Esophagus muscularis mucosa (tissue), 4 donors: ENCODE measurements around the gene MRPL37. TPM values are rescaled to one million over a fixed set of nuclear protein-coding genes. Genes with fewer than 3 reads are reported as not detected.

Source experiments
- DNase-seq: peaks from one replicate; pipeline ENCODE4 v3.0.0-alpha.2; 2017; ENCODE audit errors: extremely low spot score
- H3K27ac ChIP-seq, 4 donors: fragments of 200-600 bp; sonication (generic); replicated peaks in 1 of 4; 1 replicate in 3 of 4; 2 replicates in 1 of 4; pipeline ENCODE4 v1.5.1; 2016 to 2019; ENCODE audit warnings: mild to moderate bottlenecking in 1 of 4
- H3K27me3 ChIP-seq, 4 donors: fragments of 200-600 bp; sonication (generic); one replicate each; pipeline versions ENCODE4 v1.5.1 to v1.6.0; 2016 to 2019
- H3K36me3 ChIP-seq, 4 donors: fragments of 200-600 bp; sonication (generic); one replicate each; pipeline ENCODE4 v1.5.1; 2016 to 2019
- H3K4me1 ChIP-seq, 4 donors: fragments of 200-600 bp; sonication (generic); one replicate each; pipeline ENCODE4 v1.5.1; 2016 to 2019
- H3K4me3 ChIP-seq, 4 donors: fragments of 200-600 bp; sonication (generic); 1 replicate in 2 of 4; 2 replicates in 2 of 4; pipeline ENCODE4 v1.5.1; 2016 to 2019; ENCODE audit warnings: mild to moderate bottlenecking in 4 of 4, moderate library complexity in 1 of 4
- H3K9me3 ChIP-seq, 4 donors: fragments of 200-600 bp; sonication (generic); 1 replicate in 3 of 4; 2 replicates in 1 of 4; pipeline ENCODE4 v1.5.1; 2016 to 2019
- CTCF ChIP-seq, 3 experiments: fragments of 200-600 bp in 2 of 3; fragments of 450-650 bp in 1 of 3; sonication (generic) in 2 of 3; IDR thresholded peaks; one replicate each; pipeline ENCODE4 v1.5.1; 2017 to 2019; ENCODE audit warnings: antibody characterized with exemption in 3 of 3, mild to moderate bottlenecking in 2 of 3, moderate library complexity in 1 of 3
- EP300 ChIP-seq: sonication (generic); formaldehyde crosslinking; IDR thresholded peaks from one replicate; pipeline ENCODE4 v1.6.1; 2017; ENCODE audit warnings: antibody characterized with exemption
- POLR2A ChIP-seq: fragments of 450-650 bp; IDR thresholded peaks from one replicate; pipeline ENCODE4 v1.6.1; 2017; ENCODE audit warnings: antibody characterized with exemption, moderate library complexity, mild to moderate bottlenecking, low read depth
- POLR2AphosphoS5 ChIP-seq, 2 donors: sonication (generic); formaldehyde crosslinking; IDR thresholded peaks; one replicate each; pipeline ENCODE4 v1.6.1; 2017; ENCODE audit warnings: antibody characterized with exemption in 2 of 2
- WGBS: methylation state at CpG from one replicate; pipeline ENCODE4 v1.1.5; 2018; 5-methylcytosine and 5-hydroxymethylcytosine counted together
- intact Hi-C: fragments of 100-400 bp; cut with DNase I; formaldehyde crosslinking; loops from one replicate; pipeline ENCODE4 v1.15.1; 2023
- total RNA-seq, 4 donors: library from RNA; depleted of rRNA; stranded (reverse); fragments of >200 nt; gene quantifications; one replicate each; pipeline versions ENCODE4 v1.1.0 to v1.2.1, GENCODE V29; 2016

Gene MRPL37
- 10 to 100 TPM; 54.2 to 62.1 (median 58.4) TPM for total RNA-seq

- Histone ChIP-seq H3K4me3 (peak within 1 kb of the TSS; percentile 78 to 86 (median 84)), H3K9me3 (no peaks in the 10 kb centered on the region), H3K4me1 (peaks cover 14 to 33% (median 29%) of the 10 kb centered on the region in 4 donors), H3K27ac (peak within 1 kb of the TSS; percentile 81 to 85 (median 81)), H3K27me3 (no peaks in the 10 kb centered on the region), H3K36me3 (peaks cover 0 to 39% (median 25%) of the 10 kb centered on the region in 4 donors)
- under 1% methylated on average over 41 of the region's 51 CpGs for WGBS
- intact Hi-C loops, result loop anchor here (5.0 kb wide), 2 partner anchors 207 to 287 kb away; partner anchors contain the start of gene SSBP3
- TF ChIP-seq POLR2AphosphoS5 (IDR thresholded peaks at IDR 0.05) (peak; percentile 80 to 87), CTCF (IDR thresholded peaks at IDR 0.05) (no peak)
- peak; percentile 98 for DNase-seq
Measured at GRCh38 chr1:54199765-54200518, at the start of gene MRPL37, which contains the start of gene CYB5RL. MRPL37 (plus strand) TSS chr1:54200167; CDS start chr1:54200244, 77 bp downstream. CYB5RL (minus strand) TSS chr1:54200030; CDS start chr1:54195616, 4,414 bp downstream.

GRCh38 chr1:54151013-54151412 lies 49.0 kb upstream of the MRPL37 start:
- TF ChIP-seq POLR2A (no peak), EP300 (no peak), CTCF (IDR thresholded peaks at IDR 0.05) (no peak), POLR2AphosphoS5 (IDR thresholded peaks at IDR 0.05) (no peak)
- Histone ChIP-seq H3K27ac (no peak overlapping the region), H3K9me3 (no peaks in the 10 kb centered on the region), H3K36me3 (no peaks in the 10 kb centered on the region), H3K27me3 (no peaks in the 10 kb centered on the region), H3K4me3 (no peak overlapping the region), H3K4me1 (peaks cover 0 to 9% (median 4%) of the 10 kb centered on the region in 4 donors)
- DNase-seq, result no peak
- 92% methylated on average over 5 of the region's 5 CpGs for WGBS
- intact Hi-C loops, result no loop called here

GRCh38 chr1:54152696-54153095 lies 47.3 kb upstream of the MRPL37 start, which contains the start of gene CDCP2:
CDCP2 (minus strand) TSS chr1:54153000; CDS start chr1:54152922, 78 bp downstream.
- H3K27me3 ChIP-seq, result no peaks in the 10 kb centered on the region
- intact Hi-C loops, result no loop called here
- H3K36me3 ChIP-seq, result no peaks in the 10 kb centered on the region
- no peak for DNase-seq
- H3K9me3 ChIP-seq, result no peaks in the 10 kb centered on the region
- peaks cover 0 to 9% (median 4%) of the 10 kb centered on the region in 4 donors for H3K4me1 ChIP-seq
- H3K27ac ChIP-seq, result peak within 1 kb of the TSS in 1 of 4 donors; percentile 54
- 94% methylated on average over 4 of the region's 5 CpGs for WGBS
- H3K4me3 ChIP-seq, result no peak within 1 kb of the TSS
- TF ChIP-seq CTCF (IDR thresholded peaks at IDR 0.05) (no peak), POLR2AphosphoS5 (IDR thresholded peaks at IDR 0.05) (no peak), POLR2A (no peak), EP300 (no peak)

- no peak for DNase-seq
- no peaks in the 10 kb centered on the region for H3K9me3 ChIP-seq
- H3K27me3 ChIP-seq, result no peaks in the 10 kb centered on the region
- H3K4me1 ChIP-seq, result peaks cover 0 to 9% (median 4%) of the 10 kb centered on the region in 4 donors
- WGBS, result 64% methylated on average over 19 of the region's 19 CpGs
- no peaks in the 10 kb centered on the region for H3K36me3 ChIP-seq
- H3K27ac ChIP-seq, result peak overlapping the region in 1 of 4 donors; percentile 54
- intact Hi-C loops, result no loop called here
- TF ChIP-seq CTCF (IDR thresholded peaks at IDR 0.05) (no peak), POLR2AphosphoS5 (IDR thresholded peaks at IDR 0.05) (no peak), EP300 (no peak), POLR2A (no peak)
- no peak overlapping the region for H3K4me3 ChIP-seq
Measured at GRCh38 chr1:54153535-54154439, 46.2 kb upstream of the MRPL37 start.
